Umbilical cord (tissue), 2 donors: ENCODE results near the gene TMX3. TPM values are rescaled to one million over a fixed set of nuclear protein-coding genes. Genes with fewer than 3 reads are reported as not detected.

Experiments
- DNase-seq: peaks from one replicate; pipeline ENCODE4 v3.0.0-alpha.2; 2015; ENCODE audit warnings: low spot score
- total RNA-seq: library from RNA; depleted of rRNA; stranded (reverse); fragments of >200 nt; gene quantifications from one replicate; pipeline ENCODE4 v1.2.3, GENCODE V29; 2014; ENCODE audit warnings: low replicate concordance; ENCODE audit not compliant: insufficient read depth

Gene TMX3
- 42.1 TPM for total RNA-seq

GRCh38 chr18:68714712-68715496 is at the start of gene TMX3:
Gene TMX3 (minus strand): TSS chr18:68715108. CDS start chr18:68714981, 127 bp downstream.
- peak; percentile 95 for DNase-seq

- DNase-seq: no peak
Observed at GRCh38 chr18:68764016-68764415, 49.1 kb upstream of the TMX3 start.

GRCh38 chr18:68763083-68763482 is 48.2 kb upstream of the TMX3 start:
- DNase-seq: no peak

- DNase-seq: no peak
Observed at GRCh38 chr18:68759308-68759707, 44.4 kb upstream of the TMX3 start.

- peak; percentile 67 for DNase-seq
Observed at GRCh38 chr18:68757126-68757525, 42.2 kb upstream of the TMX3 start.

GRCh38 chr18:68742206-68742605 is 27.3 kb upstream of the TMX3 start:
- DNase-seq: no peak

- no peak for DNase-seq
Observed at GRCh38 chr18:68740966-68741365, 26.1 kb upstream of the TMX3 start.

- no peak for DNase-seq
Observed at GRCh38 chr18:68739462-68739861, 24.6 kb upstream of the TMX3 start.

- DNase-seq: no peak
Observed at GRCh38 chr18:68738564-68738963, 23.7 kb upstream of the TMX3 start.

GRCh38 chr18:68735483-68736343 is 20.8 kb upstream of the TMX3 start:
- peak; percentile 62 for DNase-seq

GRCh38 chr18:68734308-68734707 is 19.4 kb upstream of the TMX3 start:
- no peak for DNase-seq

GRCh38 chr18:68733707-68734106 is 18.8 kb upstream of the TMX3 start:
- DNase-seq: no peak

- no peak for DNase-seq
Observed at GRCh38 chr18:68728081-68728700, 13.3 kb upstream of the TMX3 start.

GRCh38 chr18:68727506-68727905 is 12.6 kb upstream of the TMX3 start:
- DNase-seq: no peak

- DNase-seq: no peak
Observed at GRCh38 chr18:68725346-68725745, 10.4 kb upstream of the TMX3 start.

GRCh38 chr18:68724021-68724420 is 9.1 kb upstream of the TMX3 start:
- DNase-seq: no peak

GRCh38 chr18:68723539-68723938 is 8.6 kb upstream of the TMX3 start:
- DNase-seq: no peak

- no peak for DNase-seq
Observed at GRCh38 chr18:68722821-68723220, 7.9 kb upstream of the TMX3 start.

GRCh38 chr18:68721681-68722583 is 7.0 kb upstream of the TMX3 start:
- no peak for DNase-seq

GRCh38 chr18:68714366-68714711 is 569 bp downstream of the TMX3 start:
- no peak for DNase-seq

GRCh38 chr18:68713796-68714195 is 1.1 kb downstream of the TMX3 start:
- DNase-seq: no peak
